AG10803 (cell line): Measurements from ENCODE around the gene IYD.

Source experiments
- DNase-seq: peaks from one replicate; pipeline ENCODE4 v3.0.0; 2010; ENCODE audit warnings: low read depth
- H3K4me3 ChIP-seq: 2 replicates; pipeline ENCODE4 v1.5.1; 2011; ENCODE audit warnings: mild to moderate bottlenecking, low read length, control low read depth
- TF ChIP-seq, protein P1 (sequence below): conservative IDR thresholded peaks from 2 replicates; pipeline ENCODE4 v1.5.1; 2011; ENCODE audit warnings: mild to moderate bottlenecking, low read length, control low read depth, inconsistent platforms

The IYD gene

DNA sequence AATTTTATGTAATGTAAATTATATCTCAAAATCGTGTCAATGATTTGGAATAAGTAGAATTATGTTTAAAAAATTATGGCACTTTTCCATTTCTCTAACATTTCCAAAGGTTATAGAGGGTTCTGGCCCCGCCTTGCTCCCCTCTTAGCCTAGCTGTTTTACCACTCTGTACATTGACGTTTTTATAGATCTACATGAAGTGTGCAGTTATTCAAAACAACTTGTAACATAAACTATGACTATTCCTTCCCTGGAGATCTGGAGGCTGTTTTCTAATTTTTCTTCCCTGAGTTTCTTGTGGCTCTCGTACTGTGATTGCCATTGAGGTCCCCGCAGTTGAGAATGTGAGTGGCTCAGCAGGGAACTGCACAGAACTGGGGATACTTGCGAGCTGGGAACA lies 48.4 kb downstream of the IYD start:
- TF ChIP-seq, protein P1, sequence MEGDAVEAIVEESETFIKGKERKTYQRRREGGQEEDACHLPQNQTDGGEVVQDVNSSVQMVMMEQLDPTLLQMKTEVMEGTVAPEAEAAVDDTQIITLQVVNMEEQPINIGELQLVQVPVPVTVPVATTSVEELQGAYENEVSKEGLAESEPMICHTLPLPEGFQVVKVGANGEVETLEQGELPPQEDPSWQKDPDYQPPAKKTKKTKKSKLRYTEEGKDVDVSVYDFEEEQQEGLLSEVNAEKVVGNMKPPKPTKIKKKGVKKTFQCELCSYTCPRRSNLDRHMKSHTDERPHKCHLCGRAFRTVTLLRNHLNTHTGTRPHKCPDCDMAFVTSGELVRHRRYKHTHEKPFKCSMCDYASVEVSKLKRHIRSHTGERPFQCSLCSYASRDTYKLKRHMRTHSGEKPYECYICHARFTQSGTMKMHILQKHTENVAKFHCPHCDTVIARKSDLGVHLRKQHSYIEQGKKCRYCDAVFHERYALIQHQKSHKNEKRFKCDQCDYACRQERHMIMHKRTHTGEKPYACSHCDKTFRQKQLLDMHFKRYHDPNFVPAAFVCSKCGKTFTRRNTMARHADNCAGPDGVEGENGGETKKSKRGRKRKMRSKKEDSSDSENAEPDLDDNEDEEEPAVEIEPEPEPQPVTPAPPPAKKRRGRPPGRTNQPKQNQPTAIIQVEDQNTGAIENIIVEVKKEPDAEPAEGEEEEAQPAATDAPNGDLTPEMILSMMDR = no peak
- no peak for DNase-seq
- H3K4me3 ChIP-seq = no peak overlapping the region

DNA sequence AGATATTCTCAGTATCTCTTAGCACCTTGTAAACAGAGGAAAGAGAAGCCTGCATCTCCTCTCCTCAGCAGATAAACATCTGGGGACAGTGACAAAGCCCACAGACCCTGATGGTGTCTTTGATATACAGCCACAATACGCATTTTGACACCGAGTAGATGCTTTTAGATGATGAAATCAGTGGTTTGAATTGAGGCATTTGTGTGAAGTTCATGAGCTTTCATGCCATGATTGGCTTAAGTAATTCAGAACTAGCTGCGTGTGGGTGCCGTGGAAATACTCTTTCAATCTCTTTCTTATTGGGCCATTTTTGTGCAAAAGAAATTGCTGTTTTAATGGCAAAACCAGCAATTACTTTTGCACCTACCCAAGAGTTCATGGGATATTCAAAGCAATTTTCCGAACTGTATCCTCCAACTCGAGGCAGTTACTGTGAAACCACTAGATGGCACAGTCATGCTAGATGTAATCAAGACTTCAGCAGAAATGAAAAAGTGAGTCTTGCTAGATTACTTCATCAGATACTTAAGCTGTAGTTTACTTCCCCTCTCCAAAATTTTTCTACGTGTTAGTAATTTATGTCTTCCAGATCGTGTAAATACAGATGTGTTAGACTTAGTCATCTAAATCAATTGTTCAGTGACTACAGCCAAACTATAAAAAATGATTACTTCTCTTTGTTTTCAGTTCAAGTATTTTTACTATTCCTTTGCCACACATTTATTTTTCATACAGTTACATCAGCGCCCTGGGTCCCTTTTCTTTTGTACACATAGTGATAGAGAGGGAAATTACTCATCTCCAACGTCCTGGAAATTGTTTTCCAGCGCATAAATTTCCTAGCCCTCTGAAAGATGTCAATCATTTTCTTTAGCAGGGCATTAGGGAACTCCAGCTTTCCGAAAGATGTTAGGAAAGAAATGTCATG lies 49.4 kb downstream of the IYD start:
- DNase-seq = peak; percentile 93
- TF ChIP-seq, protein P1 = peak; percentile 94
- H3K4me3 ChIP-seq = peak overlapping the region; percentile 49

DNA sequence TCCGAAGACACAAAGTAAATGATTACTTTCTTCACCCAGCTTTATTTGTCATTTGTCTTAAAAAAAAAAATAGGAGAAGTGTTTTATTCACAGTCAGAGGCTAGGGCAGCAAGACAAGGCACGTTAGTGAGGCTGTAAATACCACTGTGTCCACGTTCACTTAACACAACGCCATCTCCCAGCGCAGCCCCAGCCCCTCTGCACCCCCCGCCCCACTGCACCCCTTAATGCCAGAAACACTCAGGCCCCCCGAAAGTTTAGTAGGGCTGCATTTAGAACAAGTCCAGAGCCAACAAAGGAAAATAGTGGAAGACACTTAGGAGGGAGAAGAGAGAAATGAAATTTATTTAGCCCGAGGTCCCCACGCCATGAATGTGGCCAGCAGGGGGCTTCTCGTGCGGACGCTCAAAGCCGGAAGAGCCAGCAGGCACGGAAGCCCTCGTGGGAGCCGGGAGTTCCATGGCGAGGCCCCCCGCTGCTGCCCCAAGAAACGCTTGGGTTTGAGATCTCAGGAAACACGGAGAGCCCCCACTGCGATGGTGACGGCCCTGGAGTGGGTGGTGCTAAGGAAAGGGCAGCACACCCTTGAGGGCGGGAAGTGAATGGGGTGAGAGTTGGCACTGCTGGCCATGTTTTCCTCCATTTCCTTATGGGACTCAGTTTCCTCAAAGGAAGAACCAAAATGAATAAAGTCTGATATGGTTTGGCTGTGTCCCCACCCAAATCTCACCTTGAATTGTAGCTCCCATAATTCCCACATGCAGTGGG lies 50.2 kb downstream of the IYD start:
- DNase-seq = peak; percentile 56
- H3K4me3 ChIP-seq = peak overlapping the region; percentile 49
- TF ChIP-seq, protein P1 = peak; percentile 67

GRCh38 chr6:150420428-150420827 lies 51.6 kb downstream of the IYD start:
- no peak overlapping the region for H3K4me3 ChIP-seq
- no peak for DNase-seq
- TF ChIP-seq, protein P1 = no peak

GRCh38 chr6:150420926-150421325 lies 52.1 kb downstream of the IYD start:
- TF ChIP-seq, protein P1 = no peak
- DNase-seq = no peak
- H3K4me3 ChIP-seq = no peak overlapping the region

DNA sequence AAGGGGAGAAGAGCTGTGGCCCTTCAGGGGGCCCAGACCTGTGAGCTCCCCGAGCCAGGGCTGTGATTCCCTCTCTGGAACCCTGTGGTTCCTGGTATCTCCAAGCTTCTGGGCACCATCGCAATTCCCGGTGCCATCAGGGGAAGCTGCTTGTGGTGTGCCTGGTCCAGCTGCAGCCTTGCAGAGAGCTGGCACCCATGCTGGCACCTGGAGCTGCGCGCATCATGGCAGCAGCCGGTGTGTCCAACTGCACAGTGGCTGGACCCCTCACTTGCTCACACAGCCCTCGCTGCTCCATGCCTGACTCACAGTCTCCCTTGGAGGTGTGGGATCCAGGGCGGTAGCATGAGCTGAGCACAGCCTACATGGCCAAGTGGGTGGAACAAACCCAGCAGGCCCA lies 56.7 kb downstream of the IYD start:
- TF ChIP-seq, protein P1 = no peak
- no peak overlapping the region for H3K4me3 ChIP-seq
- no peak for DNase-seq
